HPDE6-E6E7 (cell line): ENCODE results near the gene TEX51.

Experiments
- DNase-seq: peaks from one replicate; pipeline ENCODE4 v3.0.0; 2011; ENCODE audit warnings: missing footprints; ENCODE audit errors: extremely low spot score

TEX51 gene

GRCh38 chr2:126878601-126879000 is 20.1 kb upstream of the TEX51 start:
- no peak for DNase-seq

GRCh38 chr2:126879348-126880298 is 19.1 kb upstream of the TEX51 start:
- DNase-seq = no peak

- no peak for DNase-seq
These were observed 18.4 kb upstream of the TEX51 start for GRCh38 chr2:126880324-126880723.

- DNase-seq = no peak
These were observed 17.9 kb upstream of the TEX51 start for GRCh38 chr2:126880817-126881216.

- DNase-seq = no peak
These were observed 17.1 kb upstream of the TEX51 start for GRCh38 chr2:126881591-126881990.

GRCh38 chr2:126882181-126882580 is 16.5 kb upstream of the TEX51 start:
- no peak for DNase-seq

GRCh38 chr2:126882736-126883665 is 15.7 kb upstream of the TEX51 start:
- no peak for DNase-seq

- DNase-seq = no peak
These were observed 15.0 kb upstream of the TEX51 start for GRCh38 chr2:126883666-126884040.

GRCh38 chr2:126884861-126885750 is 13.6 kb upstream of the TEX51 start:
- DNase-seq = no peak

- DNase-seq = no peak
These were observed 12.9 kb upstream of the TEX51 start for GRCh38 chr2:126885751-126886210.

- DNase-seq = no peak
These were observed 12.3 kb upstream of the TEX51 start for GRCh38 chr2:126886211-126886915.

- no peak for DNase-seq
These were observed 11.8 kb upstream of the TEX51 start for GRCh38 chr2:126886916-126887280.

- no peak for DNase-seq
These were observed 11.2 kb upstream of the TEX51 start for GRCh38 chr2:126887506-126887905.

GRCh38 chr2:126888046-126888445 is 10.6 kb upstream of the TEX51 start:
- DNase-seq = no peak

- no peak for DNase-seq
These were observed 9.6 kb upstream of the TEX51 start for GRCh38 chr2:126889071-126889470.

- no peak for DNase-seq
These were observed 9.1 kb upstream of the TEX51 start for GRCh38 chr2:126889496-126890135.

GRCh38 chr2:126890136-126890510 is 8.6 kb upstream of the TEX51 start:
- DNase-seq = no peak

- no peak for DNase-seq
These were observed 7.9 kb upstream of the TEX51 start for GRCh38 chr2:126890551-126891450.
